ENCODE measurements around the gene BAZ2B.
"Not testable (repeated sequence)": the region's sequence is repeated elsewhere in the genome, so short reads cannot be mapped to it uniquely, and the experiment has no call there.

BAZ2B gene

GRCh38 chr2:159535261-159535660 lies 81.1 kb downstream of the BAZ2B start:
- not testable (repeated sequence) for DNase-seq (ENCODE audit: low read depth)

- DNase-seq (ENCODE audit: low read depth) = no peak
These were observed 84.9 kb downstream of the BAZ2B start for GRCh38 chr2:159531475-159531874.

DNA sequence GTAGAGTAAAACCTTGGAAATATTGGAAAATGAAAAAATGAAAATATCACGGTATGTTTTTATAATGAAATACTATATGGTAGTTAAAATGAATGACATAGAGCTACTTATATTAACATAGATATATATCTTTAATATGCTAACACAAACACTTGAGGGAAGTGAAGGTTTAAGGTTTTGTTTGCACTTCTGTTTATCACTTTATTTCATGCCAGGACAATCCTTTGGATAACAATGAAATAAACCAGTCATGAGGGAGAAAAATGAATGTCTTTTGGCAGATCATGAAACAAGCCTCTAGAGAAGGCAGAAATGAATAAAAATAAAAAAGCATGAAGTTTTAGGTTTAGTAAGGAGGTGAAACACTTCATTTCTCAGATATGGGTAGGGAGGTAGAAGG lies 89.9 kb downstream of the BAZ2B start:
- DNase-seq (ENCODE audit: low read depth) = no peak

DNA sequence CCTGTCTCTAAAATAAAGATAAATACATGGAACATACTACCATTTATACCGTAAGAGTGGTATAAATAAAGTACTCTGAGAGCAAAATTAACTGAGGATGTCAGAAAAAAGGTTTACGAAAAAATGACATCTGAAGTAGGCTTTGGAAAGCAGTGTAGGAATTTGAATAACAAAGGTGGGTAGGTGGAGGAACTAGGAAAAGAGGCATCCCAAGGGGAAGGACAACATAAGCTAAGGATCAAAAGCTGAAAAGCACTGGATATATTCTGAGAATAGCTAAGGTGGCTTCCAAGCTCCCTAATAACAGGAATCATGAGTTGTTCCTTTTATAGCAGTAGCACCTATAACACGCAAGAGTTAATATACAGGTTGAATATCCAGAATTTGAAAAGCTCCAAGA lies 91.3 kb downstream of the BAZ2B start:
- DNase-seq (ENCODE audit: low read depth) = no peak

- DNase-seq (ENCODE audit: low read depth) = no peak
These were observed 95.1 kb downstream of the BAZ2B start for GRCh38 chr2:159521272-159521671.

GRCh38 chr2:159518321-159519005 lies 97.9 kb downstream of the BAZ2B start:
- DNase-seq (ENCODE audit: low read depth) = no peak

DNA sequence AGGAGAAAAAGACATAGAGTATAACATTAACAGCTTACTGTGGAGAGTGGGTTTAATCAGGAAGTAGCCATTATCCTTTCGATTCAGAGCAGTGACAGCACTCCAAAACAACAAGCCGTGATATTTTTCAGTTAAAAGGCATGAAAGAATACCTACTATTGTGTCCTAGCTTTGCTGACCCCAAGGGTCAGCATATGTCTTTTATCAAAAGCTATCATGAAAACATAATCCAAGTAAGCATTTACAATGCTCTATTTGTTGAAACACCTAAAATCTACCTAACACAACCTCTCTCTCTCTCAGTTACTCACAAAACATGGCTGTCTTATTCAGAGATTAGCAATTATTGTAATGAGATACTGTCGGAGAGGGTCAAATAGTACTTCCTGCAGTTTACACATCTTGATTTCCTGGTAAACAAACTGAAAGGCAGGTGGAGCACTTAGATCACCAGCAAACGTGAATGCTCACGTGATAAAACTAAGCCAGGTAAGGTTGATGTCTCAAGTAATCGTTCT lies 100.0 kb downstream of the BAZ2B start:
- DNase-seq (ENCODE audit: low read depth) = no peak

DNA sequence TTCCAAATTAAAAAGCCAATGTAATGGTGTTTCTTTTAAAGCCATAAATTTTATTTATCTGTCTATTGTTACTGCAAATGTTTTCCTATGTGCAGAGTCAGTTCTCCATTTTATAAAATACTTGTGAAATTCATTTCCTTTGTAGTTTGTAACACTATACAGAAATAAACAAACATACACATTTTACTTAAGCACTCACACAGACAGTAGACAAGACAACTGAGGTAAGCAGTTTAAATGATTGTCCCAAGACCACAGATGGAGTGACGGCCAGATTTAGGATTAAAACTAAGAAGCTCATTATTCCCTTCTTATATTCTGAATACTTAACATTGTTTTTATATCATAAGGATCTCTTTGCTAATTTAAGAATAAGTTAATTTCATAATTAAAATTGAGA lies 100.9 kb downstream of the BAZ2B start:
- DNase-seq (ENCODE audit: low read depth) = no peak

DNA sequence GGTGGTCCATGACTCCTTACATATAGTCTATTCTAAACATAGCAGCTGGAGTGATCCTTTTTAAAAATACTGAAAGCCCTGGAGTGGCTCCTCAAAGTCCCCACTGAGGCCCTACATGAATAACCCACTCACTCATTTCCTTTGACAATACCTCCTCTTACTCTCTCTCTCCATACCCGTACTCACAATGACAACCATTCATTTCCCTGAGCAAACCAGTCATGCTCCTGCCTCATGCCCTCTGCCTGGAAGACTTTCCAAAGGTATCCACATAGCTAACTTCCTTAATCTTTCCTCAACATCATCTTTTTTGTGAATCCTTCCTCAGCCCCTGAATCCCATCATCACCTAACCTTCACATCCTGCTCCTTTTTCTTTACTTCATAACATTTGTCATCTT lies 102.6 kb downstream of the BAZ2B start:
- DNase-seq (ENCODE audit: low read depth) = no peak

DNA sequence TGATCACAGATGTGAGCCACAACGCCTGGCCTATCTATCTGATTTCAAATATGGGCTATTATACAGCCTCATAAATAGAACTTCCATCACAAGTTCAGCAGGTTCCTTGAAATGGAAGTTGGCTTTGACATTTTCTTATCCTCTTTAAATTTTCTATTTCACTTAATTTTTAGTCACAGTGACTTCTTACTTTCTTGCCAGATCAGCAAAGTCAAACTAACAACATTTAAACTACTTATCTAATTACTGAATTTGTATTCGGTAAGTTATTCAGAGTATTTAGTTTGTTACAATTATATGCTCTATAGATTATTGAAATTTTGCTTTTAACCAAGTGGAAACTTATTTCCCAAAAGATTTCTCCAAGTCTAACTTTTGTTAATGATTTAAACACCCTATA lies 108.2 kb downstream of the BAZ2B start:
- DNase-seq (ENCODE audit: low read depth) = no peak

- no peak for DNase-seq (ENCODE audit: low read depth)
These were observed 109.4 kb downstream of the BAZ2B start for GRCh38 chr2:159506764-159507440.

DNA sequence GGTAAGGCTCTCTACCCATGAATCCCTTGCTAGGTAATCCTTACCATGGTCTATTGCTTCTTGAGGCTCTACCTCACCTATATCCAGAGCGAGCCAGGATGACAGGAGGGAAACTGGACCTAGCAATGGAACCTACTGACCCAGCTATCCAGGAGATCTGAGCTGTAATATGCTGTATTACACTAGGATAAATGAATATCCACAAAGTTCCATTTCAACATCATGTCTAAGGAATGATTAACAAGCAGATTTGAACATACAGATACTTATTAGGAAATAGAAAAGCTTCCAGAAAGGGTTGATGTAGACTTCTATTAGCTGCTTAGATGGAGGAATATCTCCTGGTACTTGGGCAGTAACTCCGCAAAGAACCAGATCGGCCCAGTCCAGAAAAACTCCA lies 110.1 kb downstream of the BAZ2B start:
- DNase-seq (ENCODE audit: low read depth) = no peak

- DNase-seq (ENCODE audit: low read depth) = no peak
These were observed 111.2 kb downstream of the BAZ2B start for GRCh38 chr2:159505196-159505595.

DNA sequence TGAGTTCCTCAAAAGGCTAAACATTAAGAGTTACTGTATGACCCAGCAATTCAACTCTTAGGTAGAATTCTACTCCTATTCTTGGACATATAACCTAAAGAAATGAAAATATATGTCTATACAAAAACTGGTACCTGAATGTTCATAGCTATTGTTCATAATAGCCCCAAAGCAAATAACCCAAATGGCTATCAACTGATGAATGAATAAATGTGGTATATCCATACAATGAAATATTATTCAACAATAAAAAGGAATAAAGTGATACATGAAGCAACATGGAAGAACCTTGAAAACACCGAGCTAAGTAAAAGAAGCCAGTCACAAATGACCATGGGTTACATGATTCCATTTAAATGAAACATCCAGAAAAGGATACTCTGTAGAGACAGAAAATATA lies 114.6 kb downstream of the BAZ2B start:
- DNase-seq (ENCODE audit: low read depth) = no peak

DNA sequence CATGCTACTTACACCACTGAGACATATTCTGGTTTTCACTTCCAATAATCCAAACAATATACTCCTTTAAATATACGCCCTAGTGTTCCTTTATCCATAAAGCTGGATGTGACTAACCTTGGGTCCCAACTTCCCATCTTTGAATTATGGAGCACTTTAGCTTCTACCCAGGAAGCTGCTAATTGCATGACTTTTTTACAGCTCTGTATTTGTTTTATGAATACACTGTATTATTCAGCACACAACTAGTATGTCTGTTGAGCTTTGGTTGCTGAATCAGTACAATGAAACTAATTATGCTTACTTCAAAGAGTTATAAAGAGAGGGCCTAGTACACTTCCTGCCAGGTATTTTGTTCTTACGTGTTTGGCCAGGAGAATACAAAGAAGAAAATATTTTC lies 118.5 kb downstream of the BAZ2B start:
- no peak for DNase-seq (ENCODE audit: low read depth)

DNA sequence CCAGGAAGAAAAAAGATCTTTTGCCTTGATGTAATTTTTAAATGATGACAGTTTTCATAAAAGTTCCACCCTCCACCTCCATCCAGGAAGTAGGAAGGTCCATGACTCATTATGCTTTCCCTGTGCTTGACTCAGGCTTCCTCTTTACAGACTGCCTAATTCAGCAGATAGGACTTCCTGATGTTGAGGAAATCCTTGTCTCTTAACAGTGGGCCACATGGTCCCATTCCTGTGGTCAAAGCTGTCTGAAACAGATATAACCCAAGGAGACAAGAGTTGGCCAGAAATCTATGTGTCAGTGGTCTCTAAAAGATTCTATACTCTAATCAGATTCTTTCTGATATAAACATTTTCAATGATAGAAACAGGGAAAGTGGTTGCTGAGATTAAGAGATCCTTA lies 119.1 kb downstream of the BAZ2B start:
- peak; percentile 48 for DNase-seq (ENCODE audit: low read depth)

DNA sequence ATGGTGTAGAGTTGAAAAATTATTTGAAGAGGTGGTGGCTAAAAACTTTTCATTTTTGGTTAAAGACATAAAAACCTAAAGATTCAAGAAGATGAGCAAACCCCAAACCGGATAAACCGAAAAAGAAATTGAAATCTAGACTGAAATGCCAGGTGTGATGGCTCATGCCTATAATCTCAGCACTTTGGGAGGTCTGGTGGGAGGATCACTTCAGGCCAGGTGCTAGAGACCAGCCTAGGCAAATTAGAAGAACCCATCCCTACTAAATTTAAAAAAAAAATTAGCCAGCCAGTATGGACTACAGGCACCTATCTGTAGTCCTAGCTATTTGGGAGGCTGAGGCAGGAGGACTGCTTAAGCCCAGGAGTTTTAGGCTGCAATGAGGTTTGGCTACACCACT lies 126.9 kb downstream of the BAZ2B start:
- no peak for DNase-seq (ENCODE audit: low read depth)

DNA sequence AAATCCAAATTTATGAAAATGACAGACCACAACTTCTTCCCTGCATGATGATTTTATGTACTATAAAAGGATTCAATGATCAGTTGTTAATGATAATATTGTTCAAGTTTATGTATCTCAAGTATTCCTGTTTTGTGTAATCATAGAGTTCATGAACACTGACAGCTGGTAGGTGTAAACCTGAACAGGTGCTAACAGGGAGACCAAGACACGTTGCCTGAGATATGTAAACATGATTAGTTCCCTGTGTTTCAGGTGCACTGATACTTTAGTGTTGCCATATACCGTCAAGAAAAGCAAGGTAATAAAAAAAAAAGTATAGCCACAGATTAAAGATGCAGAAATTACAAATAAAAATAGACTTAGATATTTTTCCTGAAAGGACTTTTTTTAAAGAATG lies 131.8 kb downstream of the BAZ2B start:
- no peak for DNase-seq (ENCODE audit: low read depth)

- DNase-seq (ENCODE audit: low read depth) = no peak
These were observed 140.0 kb downstream of the BAZ2B start for GRCh38 chr2:159476329-159476728.

DNA sequence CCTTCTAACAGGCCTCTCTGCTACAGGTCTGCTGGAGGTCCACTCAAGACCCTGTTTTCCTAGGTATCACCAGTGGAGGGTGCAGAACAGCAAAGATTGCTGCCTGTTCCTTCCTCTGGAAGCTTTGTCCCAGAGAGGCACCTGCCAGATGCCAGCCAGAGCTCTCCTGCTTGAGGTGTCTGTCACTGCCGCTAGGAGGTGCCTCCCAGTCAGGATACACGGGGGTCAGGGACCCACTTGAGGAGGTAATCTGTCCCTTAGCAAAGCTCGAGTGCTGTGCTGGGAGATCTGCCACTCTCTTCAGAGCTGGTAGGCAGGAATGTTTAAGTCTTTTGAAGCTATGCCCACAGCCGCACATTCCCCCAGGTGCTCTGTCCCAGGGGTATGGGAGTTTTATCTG lies 140.6 kb downstream of the BAZ2B start:
- no peak for DNase-seq (ENCODE audit: low read depth)

DNA sequence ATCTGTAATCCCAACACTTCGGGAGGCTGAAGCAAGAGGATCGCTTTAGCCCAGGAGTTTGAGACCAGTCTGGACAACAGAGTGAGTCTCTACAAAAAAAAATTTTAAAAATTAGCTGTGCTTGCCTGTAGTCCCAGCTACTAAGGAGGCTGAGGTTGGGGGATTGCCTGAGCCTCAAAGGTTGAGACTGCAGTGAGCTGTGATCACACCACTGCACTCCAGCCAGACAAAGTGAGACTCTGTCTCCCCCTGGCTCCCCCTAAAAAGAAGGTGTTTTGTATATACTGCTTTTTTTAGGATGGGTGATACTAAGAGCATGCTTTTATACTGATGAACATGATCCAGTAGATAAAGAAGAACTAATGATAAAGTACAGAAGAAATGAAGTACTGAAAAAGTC lies 145.0 kb downstream of the BAZ2B start:
- DNase-seq (ENCODE audit: low read depth) = no peak

DNA sequence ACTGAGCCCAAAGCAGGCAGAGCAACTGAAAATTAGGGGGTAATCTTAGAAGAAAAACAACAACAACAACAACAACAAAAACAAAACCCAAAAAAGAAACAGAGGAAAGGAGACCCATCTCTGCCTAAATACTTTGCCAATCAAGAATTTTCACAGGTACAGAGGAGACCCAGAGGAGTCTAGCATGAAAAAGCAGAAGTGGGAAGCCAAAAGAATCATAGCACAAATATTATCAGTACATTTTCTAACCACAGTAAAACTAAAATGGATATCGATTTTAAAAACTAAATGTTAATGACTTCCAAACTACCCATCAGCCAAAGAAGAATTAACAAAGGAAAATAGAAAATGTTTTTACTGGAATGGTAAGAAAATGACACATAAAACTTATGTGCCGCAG lies 148.1 kb downstream of the BAZ2B start:
- DNase-seq (ENCODE audit: low read depth) = no peak

GRCh38 chr2:159462961-159463360 lies 153.4 kb downstream of the BAZ2B start:
- no peak for DNase-seq (ENCODE audit: low read depth)

Measured in fibroblast of the conjunctiva (primary cell).